Stimulated activated CD4-positive, alpha-beta T cell treated with anti-CD3 and anti-CD28 coated beads, Interleukin-4, amount 100 ng/mL, for 4 hours (primary cell): ENCODE results near the gene CALCOCO2.
A peak's percentile ranks its signal among the peaks of the same experiment; 100 is the strongest.

Experiments used
- DNase-seq, 2 experiments: peaks; one replicate each; pipeline ENCODE4 v3.0.0-alpha.2; 2020

Gene CALCOCO2

DNA sequence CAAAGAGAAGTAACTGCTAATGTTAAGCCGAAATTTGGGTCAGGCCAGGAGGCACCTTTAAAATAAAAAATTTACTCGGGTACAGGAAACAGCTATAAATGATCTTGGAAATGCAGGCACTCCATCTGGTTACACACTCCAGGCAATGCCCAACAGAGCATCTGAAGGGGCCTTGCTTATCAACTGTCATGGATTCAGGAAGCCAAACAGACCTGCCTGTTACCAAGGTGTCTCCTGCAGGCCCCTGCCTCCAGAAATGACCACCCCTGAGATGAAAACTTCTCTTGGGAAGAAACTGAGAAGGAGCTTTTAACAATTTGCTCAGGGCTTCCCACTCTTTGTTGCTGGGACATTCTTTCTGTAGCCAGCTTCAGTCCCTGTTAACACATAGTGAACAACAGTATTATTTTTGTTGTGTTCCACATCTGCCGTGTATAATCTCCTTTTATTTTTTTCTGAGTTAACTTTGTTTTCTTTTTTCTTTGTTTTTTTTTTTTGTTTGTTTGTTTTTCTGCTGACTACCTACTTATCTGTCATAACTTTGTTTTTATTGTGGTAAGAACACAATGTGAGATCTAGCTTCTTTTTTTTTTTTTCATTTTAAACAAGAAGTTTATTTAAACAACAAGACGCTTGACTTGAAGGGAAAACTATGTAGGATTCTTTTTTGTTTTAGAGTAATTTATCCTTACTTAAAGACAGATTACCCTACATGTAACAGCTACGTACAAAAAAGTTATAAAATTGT is 43.0 kb downstream of the CALCOCO2 start:
- DNase-seq: no peak

DNA sequence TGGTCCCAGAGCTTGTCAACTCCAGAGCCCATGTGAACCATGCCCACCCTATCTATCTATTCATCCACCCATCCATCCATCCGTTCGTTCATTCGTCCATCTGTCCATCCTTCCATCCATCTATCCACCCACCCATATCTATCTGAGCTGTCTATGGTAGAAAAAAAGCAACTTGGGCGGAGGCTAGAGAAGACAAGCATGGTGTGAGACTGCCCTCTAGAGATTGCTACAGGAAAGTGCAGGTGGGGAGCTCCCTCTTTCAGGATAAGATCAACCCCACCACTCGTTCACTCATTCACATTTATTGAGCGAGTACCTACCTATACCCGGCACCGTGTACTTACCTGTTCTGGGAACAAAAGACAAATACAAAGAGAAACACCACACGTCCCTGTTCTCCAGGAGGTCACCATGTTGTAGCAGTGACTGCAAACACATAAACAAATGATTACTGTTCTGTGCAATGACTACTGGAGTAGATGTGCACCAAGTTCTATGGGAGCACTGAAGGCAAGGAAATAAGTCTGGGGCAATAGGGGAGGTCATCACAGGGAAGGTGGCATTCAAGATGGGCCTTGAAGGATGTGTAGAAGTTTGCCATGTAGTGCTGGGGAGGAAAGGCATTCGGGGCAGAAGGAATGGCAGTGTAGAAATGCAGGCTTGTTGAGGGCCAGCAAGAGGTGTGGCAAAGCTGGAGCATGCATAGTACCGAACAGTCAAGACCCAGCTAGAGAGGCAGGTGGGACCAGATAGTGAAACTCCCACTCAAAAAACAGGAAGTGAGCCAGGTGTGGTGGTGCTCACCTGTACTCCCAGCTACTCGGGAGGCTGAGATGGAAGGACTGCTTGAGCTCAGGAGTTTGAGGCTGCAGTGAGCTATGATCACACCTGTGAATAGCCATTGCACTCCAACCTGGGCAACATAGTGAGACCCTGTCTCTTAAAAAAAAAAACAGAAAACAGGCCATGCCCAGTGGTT is 48.4 kb downstream of the CALCOCO2 start:
- DNase-seq: peak; percentile 17 to 52

DNA sequence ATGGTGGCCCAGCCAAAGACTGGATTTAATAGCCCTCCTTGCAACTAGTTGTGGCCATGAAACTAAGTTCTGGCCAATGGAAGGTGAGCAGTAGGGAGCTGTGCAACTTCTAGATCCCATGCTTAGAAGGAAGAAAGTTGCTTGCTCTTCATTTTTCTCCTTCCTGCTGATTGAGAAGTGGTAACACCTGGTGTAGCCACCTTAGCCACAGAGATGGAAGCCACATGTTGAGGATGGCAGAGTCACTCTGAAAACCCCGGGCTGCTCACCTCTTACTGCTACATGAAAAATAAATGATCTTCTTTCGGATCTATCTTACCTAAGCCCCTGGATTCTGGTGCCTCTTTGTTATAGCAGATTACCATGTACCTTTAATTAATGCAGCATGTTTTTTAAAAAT is 51.4 kb downstream of the CALCOCO2 start:
- DNase-seq: no peak

DNA sequence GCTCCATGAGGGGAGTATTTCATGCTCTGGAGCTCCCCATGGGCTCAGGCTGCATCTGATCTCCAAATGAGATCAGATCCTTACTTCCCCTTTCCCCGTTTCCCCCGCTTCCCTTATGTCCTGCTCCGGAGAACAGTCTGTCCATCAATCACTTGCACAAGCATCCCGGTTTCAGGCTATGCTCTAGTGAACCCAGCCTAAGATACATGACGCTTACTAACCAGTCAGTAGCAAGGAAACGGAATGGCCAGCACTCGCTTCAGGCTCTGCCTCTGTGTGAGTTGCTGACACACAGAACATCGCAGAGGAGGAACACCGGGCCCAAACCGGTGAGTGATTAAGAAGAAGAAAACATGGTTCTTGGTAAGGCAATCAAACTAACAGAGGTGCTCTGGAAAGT is 52.3 kb downstream of the CALCOCO2 start:
- no peak for DNase-seq

DNA sequence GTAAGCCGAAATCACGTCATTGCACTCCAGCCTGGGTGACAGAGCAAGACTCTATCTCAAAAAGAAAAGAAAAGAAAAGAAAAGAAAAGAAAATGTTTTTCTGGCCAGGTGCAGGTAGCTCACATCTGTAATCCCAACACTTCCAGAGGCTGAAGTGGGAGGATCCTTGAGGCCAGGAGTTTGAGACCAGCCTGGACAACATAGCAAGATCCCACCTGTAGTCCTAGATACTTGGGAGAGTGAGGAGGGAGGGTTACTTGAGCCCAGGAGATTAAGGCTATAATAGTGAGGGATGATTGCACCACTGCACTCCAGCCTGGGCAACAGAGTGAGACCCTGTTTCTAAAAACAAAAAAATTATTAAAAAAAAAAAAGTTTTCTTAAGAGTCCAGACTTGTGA is 59.3 kb downstream of the CALCOCO2 start:
- no peak for DNase-seq

DNA sequence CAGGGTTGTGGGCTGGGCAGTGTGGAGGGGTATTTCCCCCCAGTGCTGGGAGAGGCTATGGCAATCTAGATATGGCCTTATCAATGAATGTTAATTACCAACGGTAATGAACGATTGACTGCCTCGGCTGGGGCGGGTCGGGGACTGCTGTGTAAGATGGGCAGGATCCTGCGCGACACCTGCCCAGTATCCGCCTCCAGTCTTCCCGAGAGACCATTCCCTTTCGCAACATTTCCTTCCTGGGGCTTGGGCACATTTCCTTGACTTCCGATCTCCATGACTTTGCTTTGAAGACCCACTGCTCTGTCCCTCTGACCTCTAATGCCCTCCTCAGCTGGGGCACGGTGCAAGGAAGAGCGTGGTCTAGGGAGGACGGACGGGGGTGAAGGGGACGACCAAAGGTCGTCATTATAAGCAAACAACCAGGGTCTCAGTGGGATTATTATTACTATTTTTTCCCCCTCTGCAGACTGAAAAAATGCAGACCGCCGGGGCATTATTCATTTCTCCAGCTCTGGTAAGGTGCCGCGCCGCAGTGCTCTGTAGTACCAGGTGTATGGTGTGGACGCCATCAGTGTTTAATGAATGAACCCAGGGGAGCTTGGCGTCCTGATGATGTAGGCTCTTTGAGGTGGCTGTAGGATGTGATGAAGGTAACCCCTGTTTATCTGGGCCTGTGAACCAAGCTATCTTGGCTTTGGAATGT is 62.3 kb downstream of the CALCOCO2 start:
- DNase-seq: peak in 1 of 2 experiments; percentile 9

DNA sequence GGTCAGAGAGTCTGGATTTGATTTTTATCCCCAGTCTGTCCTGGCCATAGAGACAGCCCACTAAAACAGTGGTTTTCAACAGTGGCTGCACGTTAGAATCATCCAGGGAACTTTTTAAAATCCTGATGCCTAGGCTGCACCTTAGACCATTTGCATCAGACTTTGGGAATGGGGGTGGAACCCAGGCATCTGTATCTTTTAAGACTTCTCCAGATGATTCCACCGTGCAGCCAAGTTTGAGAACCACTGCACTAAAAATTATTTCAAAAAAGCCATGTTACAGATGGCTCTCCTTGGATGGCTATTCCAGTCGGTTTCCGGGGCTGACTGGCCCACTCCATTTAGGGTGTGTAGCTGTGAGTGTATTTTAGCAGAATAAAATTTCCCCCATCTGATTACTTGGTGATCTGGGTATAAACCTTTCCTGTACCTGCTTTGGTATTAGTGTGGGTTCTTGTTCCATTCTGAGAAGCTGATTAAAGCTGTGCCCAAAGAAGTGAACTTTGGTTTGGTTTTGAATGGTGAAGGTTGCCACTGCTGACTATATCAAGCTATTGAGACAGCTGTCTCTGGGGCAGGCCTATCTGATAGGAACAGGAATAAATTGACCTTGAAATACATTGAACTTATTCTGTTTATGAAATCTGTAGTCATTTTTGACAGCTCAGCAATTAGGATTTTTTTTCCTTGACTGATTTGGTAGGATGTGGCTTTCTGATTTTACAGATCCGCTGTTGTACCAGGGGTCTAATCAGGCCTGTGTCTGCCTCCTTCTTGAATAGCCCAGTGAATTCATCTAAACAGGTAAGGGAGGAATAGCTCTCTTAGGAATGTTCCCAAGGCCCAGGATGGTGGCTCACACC is 63.0 kb downstream of the CALCOCO2 start:
- no peak for DNase-seq

DNA sequence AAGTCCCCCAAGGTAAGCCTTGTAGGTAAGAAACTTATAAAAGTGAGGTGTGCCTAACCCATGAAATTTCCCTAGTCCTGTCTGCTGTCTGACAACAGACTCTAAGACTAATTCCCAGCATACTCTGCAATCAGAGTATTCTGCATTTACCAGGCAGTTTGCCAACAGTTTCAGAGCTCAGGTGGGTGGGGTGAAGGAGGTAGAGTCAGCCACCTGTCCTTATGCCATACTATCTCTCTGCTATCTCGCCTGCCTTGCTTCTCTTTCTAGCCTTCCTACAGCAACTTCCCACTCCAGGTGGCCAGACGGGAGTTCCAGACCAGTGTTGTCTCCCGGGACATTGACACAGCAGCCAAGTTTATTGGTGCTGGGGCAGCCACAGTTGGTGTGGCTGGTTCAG is 64.1 kb downstream of the CALCOCO2 start:
- no peak for DNase-seq

DNA sequence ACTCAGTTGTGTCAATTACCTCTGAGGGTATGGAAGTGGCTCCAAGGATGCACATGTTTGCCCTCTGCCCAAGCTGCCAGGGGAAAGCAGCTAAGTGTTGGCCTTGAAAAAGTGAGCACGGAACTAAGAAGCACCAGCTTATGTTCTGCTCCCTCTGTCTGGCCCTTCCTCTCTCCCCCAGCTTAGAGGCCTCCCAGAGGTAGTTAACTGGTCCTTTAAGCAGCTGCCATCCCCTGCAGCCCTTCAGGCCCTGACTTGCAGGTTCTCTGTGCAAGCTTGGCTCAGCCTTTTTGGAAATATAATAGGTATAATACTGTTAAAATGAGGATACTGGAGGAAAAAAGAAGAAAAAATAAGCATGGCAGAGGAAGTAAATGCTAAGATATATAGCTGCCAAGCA is 70.4 kb downstream of the CALCOCO2 start:
- DNase-seq: no peak

DNA sequence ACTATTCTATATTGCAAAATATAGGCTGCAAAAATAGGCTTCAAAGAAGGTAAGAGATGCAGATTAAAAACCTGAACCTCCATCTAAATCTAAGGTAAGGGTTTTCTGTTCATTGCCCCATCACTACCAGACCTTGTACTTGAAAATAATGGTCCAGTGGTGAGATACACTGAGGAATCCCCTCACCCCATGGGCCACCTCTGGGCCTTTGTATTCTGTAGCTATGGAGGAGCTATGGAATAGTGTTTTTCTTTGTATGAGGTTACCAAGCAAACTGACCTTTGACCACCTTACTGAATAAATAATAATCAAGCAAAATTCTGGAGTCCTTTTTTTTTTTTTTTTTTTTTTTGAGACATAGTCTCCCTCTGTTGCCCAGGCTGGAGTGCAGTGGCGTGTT is 72.6 kb downstream of the CALCOCO2 start:
- DNase-seq: no peak

DNA sequence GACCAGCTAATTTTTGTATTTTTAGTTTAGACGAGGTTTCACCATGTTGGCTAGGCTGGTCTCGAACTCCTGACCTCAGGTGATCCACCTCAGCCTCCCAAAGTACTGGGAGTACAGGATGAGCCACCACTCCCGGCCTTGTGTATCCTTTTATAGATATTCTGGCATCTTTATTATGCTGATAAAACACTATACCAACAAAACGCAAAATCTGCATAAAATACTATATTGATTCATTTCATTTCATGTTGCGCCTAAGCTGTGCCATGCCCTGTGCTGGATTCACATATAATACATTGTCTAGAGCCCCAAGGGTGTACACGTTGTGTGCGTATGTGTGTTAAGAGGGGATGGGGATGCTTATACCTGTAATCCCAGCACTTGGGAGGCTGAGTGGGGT is 73.6 kb downstream of the CALCOCO2 start:
- no peak for DNase-seq

DNA sequence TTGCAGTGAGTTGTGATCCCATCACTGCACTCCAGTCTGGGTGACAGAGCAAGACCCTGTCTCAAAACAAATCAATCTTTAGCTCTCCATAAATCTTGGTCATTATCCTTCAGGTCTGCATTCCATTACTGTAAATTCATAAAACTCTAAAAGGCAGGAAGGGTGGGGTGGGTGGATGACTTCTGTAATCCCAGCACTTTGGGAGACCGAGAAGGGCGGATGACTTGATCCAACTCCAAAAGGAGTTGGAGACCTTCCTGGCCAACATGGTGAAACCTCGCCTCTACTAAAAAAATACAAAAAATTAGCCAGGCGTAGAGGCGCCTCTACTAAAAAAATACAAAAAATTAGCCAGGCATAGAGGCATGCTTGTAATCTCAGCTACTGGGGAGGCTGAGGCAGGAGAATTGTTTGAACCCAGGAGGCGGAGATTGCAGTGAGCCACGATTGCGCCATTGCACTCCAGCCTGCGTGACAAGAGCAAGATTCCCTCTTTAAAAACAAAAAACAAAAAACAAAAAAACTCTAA is 75.2 kb downstream of the CALCOCO2 start:
- no peak for DNase-seq

DNA sequence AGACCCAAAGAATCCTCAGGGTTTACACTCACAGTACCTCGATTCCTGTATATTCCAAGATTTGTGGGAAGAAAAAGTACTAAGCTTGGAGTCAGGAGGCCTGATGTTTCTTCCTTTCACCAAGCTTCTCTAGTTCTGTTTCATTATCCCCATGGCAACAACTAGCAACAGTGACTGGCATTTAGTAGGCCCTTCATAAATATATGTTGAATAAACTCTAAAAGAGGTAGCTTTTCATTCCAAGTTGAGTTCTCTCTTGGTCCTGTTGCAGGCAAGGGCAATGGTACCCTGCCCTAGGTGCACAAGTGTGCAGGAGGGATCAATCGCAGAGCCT is 76.8 kb downstream of the CALCOCO2 start:
- DNase-seq: no peak

DNA sequence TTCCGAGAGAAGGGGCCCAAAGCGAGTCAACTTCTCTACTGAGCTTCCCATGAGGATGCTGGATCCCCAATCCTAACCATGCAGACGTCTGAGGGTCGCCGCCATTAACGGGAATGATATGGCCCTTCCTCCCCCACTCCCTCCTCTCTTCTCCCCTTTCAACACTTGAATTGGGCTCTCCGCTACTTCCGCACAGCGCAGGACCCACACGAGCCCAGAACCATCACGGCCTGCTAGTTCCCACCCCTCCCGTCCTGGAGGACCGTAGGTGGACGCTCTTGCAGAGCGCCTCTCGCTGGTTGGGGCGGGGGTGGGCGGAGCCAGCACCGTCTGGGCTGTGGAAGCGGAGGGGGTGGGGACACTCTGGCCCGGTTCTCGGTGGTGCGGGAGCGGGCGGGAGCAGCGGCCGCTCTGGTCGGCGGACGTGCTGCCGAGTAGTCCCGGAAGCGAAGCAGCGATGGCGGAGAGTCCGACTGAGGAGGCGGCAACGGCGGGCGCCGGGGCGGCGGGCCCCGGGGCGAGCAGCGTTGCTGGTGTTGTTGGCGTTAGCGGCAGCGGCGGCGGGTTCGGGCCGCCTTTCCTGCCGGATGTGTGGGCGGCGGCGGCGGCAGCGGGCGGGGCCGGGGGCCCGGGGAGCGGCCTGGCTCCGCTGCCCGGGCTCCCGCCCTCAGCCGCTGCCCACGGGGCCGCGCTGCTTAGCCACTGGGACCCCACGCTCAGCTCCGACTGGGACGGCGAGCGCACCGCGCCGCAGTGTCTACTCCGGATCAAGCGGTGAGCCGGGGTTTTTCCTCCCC is 77.4 kb downstream of the CALCOCO2 start, which contains the start of gene UBE2Z:
Gene UBE2Z (plus strand): TSS at position 361 of the 797 bp plus-strand sequence. CDS start 97 bp downstream, at position 458.
- DNase-seq: peak; percentile 89 to 90

DNA sequence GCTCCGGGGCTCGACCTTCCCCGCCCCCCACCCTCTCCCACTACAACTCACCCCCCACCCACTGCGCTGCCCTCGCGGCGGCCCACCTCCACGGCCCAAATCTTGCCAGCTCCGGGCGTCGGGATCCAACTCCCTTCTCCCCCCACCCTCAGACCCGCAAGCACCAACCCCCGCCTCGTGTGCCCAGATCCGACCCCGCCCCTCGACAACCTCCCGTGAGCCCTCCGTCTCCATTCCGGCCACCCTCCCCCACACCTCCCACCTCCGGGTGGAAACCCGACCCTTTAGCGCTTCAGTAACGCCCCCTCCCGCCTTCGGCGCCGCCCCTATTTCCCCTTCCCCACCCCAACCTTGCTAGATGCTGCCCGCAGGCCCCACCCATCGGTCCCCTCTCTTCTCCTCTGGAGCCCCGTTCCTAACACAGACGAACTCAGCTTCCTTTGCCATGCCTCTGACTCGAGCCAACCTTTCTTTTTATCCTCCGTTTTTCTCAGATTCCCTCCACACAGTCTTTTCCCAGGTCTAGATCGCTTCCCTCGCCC is 78.1 kb downstream of the CALCOCO2 start:
- peak; percentile 92 to 95 for DNase-seq

DNA sequence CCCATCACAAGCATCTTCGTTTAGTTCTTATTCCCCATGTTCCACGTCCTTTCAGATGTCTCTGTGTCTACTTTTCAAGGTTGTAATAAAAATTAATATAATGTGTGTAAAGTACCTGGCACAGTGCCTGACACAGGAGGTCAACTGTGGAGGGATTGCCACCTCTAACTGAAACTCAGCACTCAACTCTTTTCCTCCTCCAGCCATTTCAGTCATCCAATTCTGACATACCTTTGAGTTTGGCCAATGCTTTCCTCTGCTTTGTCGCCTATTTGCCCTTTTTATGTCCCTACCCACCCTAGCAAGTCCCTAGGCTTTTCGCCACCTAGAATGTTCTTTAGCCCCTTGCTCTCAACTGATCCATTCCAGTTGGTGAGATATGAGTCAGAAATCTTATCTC is 78.9 kb downstream of the CALCOCO2 start:
- no peak for DNase-seq

DNA sequence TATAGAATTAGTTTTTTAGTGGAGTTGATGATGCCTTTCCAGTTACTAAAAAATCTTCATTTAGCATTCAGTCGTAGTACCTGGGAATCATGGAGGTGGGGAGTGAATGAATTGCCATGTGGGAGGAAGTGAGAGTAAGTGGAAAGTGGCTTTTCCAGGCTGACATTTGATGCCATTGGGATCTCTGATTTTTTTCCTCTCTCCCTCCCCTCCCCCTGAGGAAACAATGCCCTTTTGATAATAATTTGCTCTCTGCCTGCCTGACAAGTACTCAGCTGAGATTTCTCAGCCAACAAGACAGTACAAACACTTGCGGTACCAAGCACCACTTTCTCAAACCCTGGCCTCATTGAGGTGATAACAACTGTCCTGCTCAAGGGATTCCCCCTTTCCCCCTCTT is 79.5 kb downstream of the CALCOCO2 start:
- DNase-seq: no peak

DNA sequence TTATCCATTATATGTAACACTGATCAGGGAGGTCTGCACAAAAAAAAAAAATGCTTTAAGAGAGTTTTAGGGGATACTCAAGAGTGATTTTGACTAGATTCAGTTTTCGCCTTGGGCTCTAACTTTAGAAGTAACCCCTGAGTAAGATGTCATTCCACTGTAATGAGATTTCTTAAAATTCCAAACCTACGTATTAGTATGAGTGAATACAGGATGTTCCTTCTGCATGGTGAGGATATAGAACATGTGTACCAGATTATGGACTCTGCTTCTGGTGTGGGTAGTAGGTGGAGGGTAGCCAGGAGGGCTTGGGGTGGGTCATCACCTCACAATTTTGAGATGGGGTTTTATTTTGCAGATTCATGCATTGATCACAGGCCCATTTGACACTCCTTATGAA is 81.6 kb downstream of the CALCOCO2 start:
- DNase-seq: no peak
